Left cardiac atrium (tissue), 4 donors: ENCODE results near the gene DNMT3A. TPM values are rescaled to one million over a fixed set of nuclear protein-coding genes. Genes with fewer than 3 reads are reported as not detected.

Experiments used
- ATAC-seq, 2 donors: fragments of 200-7000 bp; cut with Tn5 transposase; one replicate each; pipeline ENCODE4 v1.9.1; 2020; ENCODE audit warnings: mild to moderate bottlenecking in 2 of 2, moderate library complexity in 2 of 2
- DNase-seq: peaks from one replicate; pipeline ENCODE4 v3.0.0-alpha.2; 2020
- intact Hi-C, 2 donors: fragments of 100-400 bp; cut with DNase I; formaldehyde crosslinking; loops; one replicate each; pipeline versions ENCODE4 v1.14.1 to v1.15.1; 2022 to 2023
- long read RNA-seq: library from polyadenylated mRNA; unstranded; transcript quantifications from one replicate; pipeline ENCODE4 v2.0.0, GENCODE V29; 2021
- total RNA-seq, 2 donors: library from RNA; stranded (reverse); fragmentation: NEBNext Ultra II Directional; extraction: Animal tissue kit (Norgen Biotek cat#: 25700); gene quantifications; one replicate each; pipeline ENCODE4 v1.2.1, GENCODE V29; 2021
- donor health status: DM: no; HTN: yes; CAD: no.
- donor health status: DM: no; HTN: yes; CAD: no; lungs with severe emphysema.
- donor health status: DM: yes; HTN: yes; CAD: no.
- donor health status: Dilated cardiomyopathy.

DNMT3A gene
- total RNA-seq: 10 to 100 TPM; 18.4 to 19.1 TPM
- long read RNA-seq, full-length matches to known transcripts: 1 of 5 reads
- long read RNA-seq, partial matches to known transcripts: 1 of 5 reads
- long read RNA-seq, other reads (novel, unspliced or antisense): 3 of 5 reads

DNA sequence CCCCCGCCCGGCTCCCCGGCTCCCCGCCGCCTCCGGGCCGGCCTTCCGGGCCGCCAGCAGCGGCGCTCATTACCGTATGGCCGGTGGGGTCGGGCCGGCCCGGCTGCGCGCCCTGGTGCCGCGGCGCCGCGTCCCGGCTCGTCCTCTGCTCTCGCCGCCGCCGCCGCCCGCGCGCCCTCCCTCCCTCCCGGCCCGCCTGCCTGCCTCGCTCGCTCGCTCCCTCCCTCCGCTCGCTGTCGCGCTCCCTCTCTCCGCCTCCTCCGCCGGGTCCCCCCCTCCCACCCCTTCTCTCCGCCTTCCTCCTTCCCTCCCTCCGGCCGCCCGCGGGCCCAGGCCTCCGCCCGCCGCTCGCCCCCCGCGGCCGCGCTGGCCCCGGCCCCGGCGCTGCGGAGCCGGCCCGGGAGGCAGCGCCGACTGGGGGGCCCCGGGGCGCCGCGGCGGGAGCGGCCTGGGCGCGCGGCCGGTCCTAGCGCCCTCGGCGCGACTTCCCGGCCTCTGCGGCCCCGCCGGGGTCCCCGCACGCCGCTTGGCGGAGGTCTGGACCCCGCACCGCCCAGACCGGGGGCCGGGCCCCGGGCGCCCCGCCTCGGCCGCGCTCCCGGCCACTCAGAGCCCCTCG lies at the start of gene DNMT3A:
Gene DNMT3A, minus strand, starts transcription at position 173 of the 619 bp plus-strand sequence. CDS start 27,941 bp downstream, outside the sequence.
- ATAC-seq (peak; percentile 27 to 33), DNase-seq (peak; percentile 76)
- intact Hi-C loops: no loop called here

DNA sequence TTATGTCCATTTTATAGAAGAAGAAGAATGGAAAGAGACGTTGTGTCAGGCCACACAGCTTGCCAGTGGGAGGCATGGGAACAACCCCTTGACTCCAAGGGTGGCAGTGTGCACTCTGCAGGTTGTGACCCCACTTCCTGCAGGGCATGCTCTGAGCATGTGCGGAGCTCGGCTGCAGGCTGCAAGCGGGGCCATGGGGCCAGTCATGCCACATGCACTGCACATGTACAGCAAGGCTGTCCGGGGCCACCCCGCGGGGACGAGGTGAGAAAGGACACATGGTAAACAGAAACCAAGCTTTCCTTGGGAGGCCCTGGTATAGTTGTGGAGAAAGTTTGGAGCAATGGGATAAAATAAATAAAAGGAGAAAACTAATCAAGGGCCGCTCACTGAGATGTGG lies 47.4 kb upstream of the DNMT3A start:
- ATAC-seq: no peak
- intact Hi-C loops: no loop called here
- DNase-seq: no peak

DNA sequence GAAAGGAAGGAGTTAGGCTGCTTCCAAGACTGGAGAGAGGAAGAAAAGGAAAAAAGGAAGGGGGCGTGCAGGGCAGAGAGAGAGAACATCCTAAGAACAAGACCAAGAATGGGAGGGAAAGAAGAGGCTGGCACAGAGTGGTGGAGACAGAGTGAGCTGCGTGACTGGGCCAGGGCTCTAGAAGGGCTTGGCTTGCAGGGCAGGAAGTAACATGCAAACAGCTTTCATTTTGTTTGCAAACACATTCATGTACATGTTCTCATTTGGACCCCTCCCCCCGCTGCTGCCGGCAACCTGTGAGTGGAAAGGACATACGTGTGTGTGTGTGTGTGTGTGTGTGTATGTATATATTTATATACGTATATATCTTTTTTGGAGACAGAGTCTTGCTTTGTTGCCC lies 46.8 kb upstream of the DNMT3A start:
- ATAC-seq: no peak
- intact Hi-C loops: no loop called here
- DNase-seq: no peak

DNA sequence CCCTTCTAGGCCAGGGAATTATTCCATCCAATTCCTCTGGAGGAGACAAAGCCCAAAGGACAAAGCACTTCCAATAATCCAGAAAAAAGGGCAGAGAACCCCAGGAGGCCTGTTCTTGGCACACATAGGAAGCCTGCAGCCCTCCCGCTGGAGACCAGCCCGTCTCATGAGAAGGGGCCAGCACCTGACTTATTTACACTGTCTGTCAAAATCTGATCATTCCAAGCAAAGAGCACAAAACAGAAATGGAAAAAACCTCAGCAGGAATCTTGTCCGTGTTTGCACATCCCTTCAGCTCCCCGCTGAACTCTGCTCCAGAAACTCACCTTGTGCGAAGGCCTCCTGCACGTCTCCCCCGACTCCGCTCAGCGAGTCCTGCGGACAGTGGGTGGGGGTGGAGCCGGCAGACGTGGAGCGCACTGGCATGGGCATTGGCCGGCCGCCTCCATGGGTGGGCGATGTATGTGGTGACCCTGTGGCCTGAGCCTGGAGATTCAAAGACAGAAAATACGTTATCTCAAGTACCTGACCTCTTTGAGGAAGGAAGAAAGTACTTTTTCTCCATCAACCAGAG lies 46.2 kb upstream of the DNMT3A start:
- intact Hi-C loops: no loop called here
- DNase-seq: no peak
- ATAC-seq: no peak

DNA sequence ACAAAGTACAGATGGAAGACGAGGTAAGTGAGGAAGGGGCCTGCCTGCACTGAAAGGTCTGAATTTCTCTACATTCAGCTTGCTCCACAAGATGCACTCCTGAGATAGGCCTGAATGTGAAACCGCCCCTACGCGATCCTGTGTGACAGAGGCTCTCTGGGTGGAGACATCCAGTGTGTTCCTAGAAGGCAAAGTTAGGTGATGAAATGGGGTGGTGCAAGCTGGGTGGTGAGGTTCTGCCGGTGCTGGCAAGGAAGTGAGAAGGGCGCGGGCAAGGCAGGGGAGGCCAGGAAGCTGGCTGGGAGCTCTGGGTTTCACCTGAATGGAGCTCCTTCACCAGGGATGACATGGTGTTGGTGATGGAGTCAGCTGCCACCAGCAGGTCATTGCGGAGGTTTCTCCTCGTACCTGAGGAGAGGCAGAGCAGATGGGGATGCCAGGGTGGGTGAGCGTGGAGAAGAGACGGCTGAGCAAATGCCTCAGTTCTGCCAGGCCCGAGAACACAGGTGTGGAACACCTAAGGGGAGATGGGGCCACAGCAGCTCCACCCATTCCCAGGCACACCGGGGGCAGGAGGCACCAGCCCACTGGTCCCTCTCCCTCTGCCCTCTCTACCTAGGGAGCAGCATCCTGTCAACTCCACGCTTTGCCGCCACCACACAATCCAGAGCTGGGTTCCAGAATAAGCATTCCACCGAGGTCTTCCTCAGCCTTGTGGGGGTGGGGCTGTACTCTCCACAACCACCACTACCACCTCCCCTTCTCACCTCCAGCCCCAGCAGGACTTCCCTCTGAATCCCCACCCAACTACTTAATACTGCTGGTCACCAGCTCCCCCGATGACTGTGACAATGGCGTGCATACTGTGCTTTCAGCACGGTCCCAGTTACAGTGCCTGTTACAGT lies 45.5 kb upstream of the DNMT3A start:
- DNase-seq (no peak), ATAC-seq (no peak)
- intact Hi-C loops: no loop called here

DNA sequence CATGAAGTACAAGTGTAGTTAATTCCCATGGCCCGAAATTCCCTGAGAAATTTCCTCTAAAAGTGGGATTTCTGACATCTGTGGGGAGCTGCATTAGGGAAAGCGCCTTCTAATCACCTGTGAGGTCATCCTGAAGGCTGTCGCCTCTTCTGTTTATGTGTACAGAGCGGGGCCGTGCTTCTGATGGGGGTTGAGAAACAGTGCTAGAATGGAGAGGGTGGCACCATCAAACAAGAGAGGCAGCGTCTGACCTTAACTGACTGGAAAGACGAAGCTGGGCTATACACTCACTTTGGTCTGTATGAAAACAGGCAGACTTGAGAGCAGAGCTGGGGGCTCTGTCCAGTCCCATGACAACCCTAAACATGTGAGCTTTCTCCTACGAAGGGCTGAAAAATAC lies 44.2 kb upstream of the DNMT3A start:
- intact Hi-C loops: no loop called here
- ATAC-seq: no peak
- no peak for DNase-seq

DNA sequence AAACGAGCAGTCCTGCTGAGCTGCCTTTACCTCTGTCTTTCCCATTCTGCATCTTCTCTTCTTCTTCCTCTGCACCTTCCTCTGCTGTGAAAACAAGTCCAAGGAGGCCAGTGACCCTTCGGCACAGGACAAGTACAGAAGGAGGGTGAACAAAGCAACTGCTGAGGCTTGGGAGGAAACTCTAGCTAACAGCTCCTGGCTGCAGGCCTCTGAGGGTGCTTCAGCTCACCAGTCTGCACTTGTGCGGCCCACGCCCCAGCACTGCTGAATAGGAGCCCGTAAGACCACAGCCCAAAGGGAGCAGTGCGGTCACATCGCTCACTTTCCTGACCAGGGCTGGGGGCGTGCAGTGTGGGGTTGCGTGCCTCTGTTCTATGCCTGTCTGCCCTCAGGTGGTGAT lies 42.1 kb upstream of the DNMT3A start:
- no peak for DNase-seq
- ATAC-seq: no peak
- intact Hi-C loops: no loop called here

DNA sequence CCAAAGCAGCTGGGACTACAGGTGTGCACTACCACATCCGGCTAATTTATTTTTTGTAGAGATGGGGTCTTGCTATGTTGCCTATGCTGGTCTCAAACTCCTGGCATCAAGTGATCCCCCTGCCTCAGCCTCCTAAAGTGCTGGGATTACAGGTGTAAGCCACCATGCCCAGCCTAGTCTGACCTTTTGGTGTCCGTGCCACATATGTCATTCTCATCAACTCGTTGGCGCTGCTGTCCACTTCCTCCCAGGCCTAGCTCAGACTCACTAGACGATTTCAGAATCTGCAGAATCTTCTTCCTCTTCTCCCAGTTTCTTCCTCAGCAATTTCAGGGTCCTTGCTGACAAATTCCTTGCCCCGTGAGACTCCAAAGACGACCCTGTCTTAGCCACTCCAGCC lies 39.8 kb upstream of the DNMT3A start:
- ATAC-seq (no peak), DNase-seq (no peak)
- intact Hi-C loops: no loop called here

DNA sequence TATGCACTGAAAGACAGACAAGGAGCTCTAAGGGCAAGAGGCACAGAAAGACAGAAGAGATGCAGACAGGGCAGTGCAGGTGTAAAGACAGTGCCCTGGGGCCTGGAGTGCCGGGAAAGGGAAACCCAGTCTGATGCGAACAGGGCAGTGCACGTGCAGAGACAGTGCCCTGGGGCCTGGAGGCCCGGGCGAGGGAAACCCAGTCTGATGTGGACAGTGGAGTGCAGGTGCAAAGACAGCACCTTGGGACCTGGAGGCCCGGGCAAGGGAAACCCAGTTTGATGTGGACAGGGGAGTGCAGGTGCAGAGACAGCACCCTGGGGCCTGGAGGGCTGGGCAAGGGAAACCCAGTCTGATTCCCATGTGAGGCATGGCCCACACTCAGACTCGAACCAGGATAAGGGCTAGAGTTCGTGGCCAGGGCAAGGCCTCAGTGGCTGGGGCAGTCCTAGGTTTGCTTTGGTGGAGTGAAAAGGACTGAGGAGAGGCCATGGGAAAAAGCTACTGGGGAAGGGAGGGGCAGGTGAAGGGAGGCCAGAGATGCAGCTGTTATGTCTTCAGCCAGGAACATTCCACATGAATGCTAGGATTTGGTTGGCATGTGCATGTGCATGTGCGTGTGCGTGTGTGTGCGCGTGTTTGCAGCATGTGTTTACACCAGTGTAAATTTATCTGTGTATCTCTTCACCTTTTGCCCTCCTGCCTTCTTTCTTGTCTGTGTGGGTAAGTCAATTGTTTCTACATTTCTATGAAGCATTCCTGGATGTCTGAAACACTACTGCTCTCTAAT lies 39.1 kb upstream of the DNMT3A start:
- intact Hi-C loops: no loop called here
- ATAC-seq (no peak), DNase-seq (no peak)

DNA sequence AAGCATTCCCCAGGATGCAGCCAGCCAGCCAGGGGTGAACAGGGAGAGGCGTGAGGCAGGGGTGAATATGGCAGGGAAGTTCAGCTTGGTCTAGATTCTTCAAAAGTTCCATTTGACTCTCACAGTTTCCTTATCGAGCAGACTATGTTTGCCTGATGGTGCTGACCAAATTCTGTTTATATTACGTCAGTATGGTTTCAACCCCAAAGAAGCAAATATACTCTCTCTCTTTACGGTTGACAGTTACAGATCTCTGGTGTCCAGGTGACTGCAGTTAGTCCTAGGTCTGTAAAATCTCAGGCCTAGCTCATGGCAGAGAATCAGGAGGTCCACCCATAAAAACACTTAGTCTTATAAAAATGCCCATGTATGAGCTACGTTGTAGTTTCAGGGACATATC lies 38.3 kb upstream of the DNMT3A start:
- ATAC-seq (no peak), DNase-seq (no peak)
- intact Hi-C loops: no loop called here

DNA sequence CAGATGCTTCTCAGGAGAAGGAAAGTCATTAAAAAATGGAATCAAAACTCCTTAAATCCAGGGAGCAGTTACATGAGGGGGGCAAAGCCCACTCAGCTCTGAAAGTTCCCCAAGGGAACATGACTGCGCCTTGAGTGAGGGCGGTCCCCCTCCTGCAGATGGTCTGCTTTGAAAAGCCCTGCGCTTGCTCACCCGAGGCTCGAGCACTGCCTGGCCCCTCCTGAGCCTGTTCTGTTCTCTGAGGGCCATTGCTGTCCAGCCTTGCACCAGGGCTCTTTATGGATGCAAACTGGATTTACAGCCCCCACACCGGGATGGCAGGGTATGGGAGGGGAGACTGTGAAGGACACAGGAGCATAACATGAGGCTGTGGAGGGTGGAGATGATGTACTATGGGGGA lies 37.8 kb upstream of the DNMT3A start:
- no peak for DNase-seq
- no peak for ATAC-seq
- intact Hi-C loops: loop anchor here in 1 of 2 donors (10.0 kb wide), 1 partner anchor 295 kb away; the partner anchor contains the start of gene DTNB

DNA sequence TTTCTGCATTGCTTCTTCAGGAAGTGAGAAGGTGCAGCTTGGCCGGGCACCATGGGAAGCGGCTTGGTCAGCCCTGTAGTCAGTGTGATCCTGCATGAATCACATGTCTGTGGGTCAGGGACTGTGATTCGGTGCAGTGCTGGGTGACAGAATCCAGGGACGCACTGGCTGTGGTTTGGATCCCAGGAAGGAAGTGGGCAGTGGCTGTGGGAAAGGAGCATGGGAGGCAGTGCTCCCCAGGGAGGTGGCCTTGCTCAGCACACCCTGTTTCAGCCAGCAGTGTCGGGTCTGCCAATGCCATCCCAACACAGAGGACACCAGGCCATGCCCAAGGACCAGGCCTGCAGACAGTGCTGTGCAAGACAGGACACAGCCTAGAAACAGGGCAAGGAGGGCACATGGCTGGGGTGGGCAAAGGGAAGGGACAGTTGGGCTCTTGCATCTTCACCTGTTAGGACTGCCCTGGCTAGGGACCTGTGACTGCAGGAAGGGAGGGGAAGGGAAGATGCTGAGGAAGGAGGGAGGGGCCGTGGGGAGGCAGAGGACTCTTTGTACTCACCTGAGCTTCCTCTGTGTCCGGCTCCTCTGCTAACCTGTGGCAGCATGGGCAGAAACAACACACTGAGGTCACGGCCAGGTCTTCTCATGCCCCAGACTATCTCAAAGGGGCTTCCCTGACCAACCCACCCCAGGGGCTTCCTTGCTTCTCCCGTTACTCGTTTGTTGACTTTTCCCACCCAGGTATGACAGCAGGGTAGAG lies 37.2 kb upstream of the DNMT3A start:
- ATAC-seq: no peak
- DNase-seq: no peak
- intact Hi-C loops: loop anchor here in 1 of 2 donors (10.0 kb wide), 1 partner anchor 296 kb away; the partner anchor contains the start of gene DTNB

DNA sequence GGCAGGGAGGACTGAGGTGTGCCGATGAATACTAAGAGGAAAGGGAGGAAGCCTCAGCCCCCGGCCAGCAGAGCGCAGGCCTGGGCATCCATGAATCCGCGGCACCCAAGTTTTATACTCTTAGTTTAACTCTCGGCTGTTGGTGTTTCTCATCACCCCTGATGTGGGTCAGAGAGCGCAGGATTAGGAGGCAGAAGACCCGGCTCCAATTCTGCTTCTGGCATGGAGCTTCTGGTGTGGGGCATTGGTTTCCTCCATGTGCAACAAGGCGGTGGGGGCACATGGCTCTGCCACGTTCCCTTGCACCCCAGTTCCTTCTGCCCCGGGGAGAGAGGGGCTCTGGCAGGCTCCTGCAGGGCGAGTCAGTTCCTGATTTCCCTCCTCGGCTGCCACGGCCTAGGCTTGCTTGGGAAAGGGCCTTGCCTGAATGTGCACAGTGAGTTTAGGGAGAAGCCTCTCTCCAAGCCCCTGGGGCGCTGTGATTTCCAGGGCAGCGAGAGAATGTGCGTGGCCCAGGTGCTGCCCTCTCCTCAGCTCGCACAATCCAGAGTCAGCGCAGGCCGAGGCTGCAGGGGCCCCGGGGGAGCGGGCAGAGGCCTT lies 36.2 kb upstream of the DNMT3A start:
- intact Hi-C loops: loop anchor here in 1 of 2 donors (10.0 kb wide), 1 partner anchor 297 kb away; the partner anchor contains the start of gene DTNB
- DNase-seq (no peak), ATAC-seq (no peak)

DNA sequence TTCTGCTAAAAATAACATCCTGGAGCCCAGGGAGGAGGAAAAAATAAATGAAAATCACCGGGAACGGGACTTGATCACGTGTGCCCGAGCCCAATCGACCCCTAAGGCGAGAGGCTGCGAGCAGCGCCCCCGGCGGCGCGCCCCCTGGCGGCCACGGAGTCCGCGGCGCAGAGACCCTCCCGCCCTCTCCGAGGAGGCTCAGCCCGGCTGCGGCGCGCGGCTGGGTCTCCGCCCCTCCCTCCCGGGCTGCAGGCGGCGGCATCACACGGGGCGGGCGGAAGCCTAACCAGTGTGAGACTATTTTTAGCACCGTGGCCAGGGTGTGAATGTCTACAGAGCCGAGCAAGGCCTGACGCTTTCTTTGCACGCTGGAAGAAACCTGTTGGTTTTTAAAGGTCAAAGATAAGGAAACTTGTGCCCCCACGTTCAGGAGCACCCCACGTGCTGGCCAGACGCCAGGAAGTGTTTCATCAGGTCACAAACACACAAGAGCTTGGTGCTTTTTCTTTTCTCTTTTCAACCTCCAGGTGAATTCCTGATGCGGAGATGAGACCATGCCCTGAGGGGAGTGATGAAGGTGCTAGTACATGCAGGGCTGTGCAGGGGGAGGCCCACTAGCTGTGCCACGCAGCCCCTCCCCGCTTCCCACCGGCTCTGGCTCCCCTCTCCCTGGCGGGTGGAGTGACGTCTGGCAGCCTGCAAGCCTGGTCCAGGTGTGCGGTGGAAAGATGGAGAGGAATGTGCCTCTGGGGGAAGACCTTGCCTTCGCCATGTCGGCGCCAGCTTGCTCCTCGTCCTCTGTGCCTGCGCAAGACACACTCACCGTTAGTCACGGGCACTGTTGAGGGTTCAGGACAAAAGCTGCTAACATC lies 35.3 kb upstream of the DNMT3A start:
- DNase-seq (peak; percentile 86), ATAC-seq (peak; percentile 99 to 100)
- intact Hi-C loops: loop anchor here in 1 of 2 donors (10.0 kb wide), 1 partner anchor 298 kb away; the partner anchor contains the start of gene DTNB

DNA sequence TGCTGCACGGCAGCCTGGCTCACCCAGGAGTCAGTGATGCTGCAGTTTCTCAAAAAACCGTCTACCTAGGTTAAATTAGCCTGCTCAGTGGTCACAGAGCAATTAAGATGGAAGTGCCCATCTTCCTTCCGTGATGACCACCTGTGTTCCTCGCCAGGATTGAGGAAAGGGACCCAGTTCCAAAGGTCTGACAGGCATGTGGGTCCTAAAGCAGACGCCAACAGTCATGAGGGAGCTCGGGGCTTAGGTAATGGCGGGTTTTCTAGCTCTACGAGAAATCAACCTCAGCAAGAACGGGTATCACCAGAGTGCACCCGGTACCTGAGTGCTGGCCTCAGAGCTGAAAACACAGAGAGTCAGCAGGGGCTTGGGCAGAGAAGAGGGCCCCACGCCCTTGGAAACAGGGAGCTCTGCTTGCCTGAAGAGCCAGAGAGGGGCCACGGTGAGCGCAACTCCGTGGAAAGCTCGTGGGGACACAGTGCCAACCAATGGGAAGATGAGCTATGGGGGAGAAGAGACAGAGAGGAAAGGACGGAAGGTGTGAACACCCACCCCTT lies 34.3 kb upstream of the DNMT3A start:
- intact Hi-C loops: loop anchor here in 1 of 2 donors (10.0 kb wide), 1 partner anchor 299 kb away; the partner anchor contains the start of gene DTNB
- DNase-seq: no peak
- no peak for ATAC-seq

DNA sequence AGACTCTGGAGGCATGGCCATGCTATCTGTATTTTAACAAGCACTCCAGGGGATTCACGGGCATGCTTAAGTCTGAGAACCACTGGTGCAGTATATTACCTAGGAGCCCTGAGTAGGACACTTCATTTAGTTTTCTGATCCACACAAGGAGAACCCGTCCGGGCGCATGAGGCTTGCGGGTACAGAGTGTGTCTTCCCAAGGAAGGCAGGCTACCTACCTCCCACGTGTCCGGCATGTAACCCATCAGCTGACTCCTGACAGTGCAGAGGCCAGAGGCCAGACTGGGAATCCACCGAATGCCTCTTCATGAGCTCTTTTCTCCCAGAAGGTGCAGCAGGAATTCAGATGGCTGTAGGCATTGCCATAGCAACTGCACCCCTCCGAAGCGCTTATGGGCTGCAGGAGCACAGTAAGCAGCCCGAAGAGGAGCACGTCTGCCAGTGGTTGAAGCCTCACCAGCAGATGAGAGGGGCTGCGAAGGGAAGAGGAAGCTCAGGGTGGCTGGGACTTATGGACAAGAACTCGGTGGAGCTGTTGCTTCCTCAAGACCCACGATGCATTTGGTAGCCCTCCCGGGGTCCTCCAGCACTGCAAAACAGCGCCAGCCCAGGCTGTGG lies 33.8 kb upstream of the DNMT3A start:
- ATAC-seq (no peak), DNase-seq (no peak)
- intact Hi-C loops: loop anchor here in 1 of 2 donors (10.0 kb wide), 1 partner anchor 299 kb away; the partner anchor contains the start of gene DTNB
